H9 (cell line): Measurements from ENCODE around the gene NARS2. TPM values are rescaled to one million over a fixed set of nuclear protein-coding genes. Genes with fewer than 3 reads are reported as not detected.

ENCODE experiments used
- DNase-seq: peaks from one replicate; pipeline ENCODE4 v3.0.0-alpha.2; 2017
- H2AFZ ChIP-seq: one replicate; pipeline ENCODE4 v1.6.1; 2013; ENCODE audit warnings: mild to moderate bottlenecking, low read length, control low read depth, moderate library complexity
- H2AK5ac ChIP-seq: 2 replicates; pipeline ENCODE4 v1.6.1; 2013; ENCODE audit warnings: low read length, control low read depth, mixed read lengths; ENCODE audit not compliant: insufficient read length
- H2BK120ac ChIP-seq: one replicate; pipeline ENCODE4 v1.6.1; 2013; ENCODE audit warnings: low read depth, mild to moderate bottlenecking, low read length, control low read depth, inconsistent platforms; ENCODE audit not compliant: poor library complexity, severe bottlenecking
- H2BK12ac ChIP-seq: 2 replicates; pipeline ENCODE4 v1.6.1; 2013; ENCODE audit warnings: low read length, control low read depth, mixed read lengths, low read depth; ENCODE audit not compliant: insufficient read length
- H2BK15ac ChIP-seq: 2 replicates; pipeline ENCODE4 v1.6.1; 2013; ENCODE audit warnings: low read depth, low read length, control low read depth
- H2BK20ac ChIP-seq: one replicate; pipeline ENCODE4 v1.6.1; 2013; ENCODE audit warnings: low read depth, mild to moderate bottlenecking, low read length, control low read depth, inconsistent platforms; ENCODE audit not compliant: poor library complexity, severe bottlenecking
- H2BK5ac ChIP-seq: 2 replicates; pipeline ENCODE4 v1.6.1; 2013; ENCODE audit warnings: low read length, control low read depth, mixed read lengths; ENCODE audit not compliant: insufficient read length
- H3K14ac ChIP-seq: 2 replicates; pipeline ENCODE4 v1.6.1; 2013; ENCODE audit warnings: low read length, control low read depth; ENCODE audit not compliant: insufficient read depth
- H3K18ac ChIP-seq: 2 replicates; pipeline ENCODE4 v1.6.1; 2013; ENCODE audit warnings: low read depth, mild to moderate bottlenecking, mixed read lengths, low read length, control low read depth; ENCODE audit not compliant: insufficient read length
- H3K23ac ChIP-seq: 2 replicates; pipeline ENCODE4 v1.6.1; 2013; ENCODE audit warnings: low read length, control low read depth, mixed read lengths, low read depth; ENCODE audit not compliant: insufficient read length
- H3K23me2 ChIP-seq: 2 replicates; pipeline ENCODE4 v1.6.1; 2013; ENCODE audit warnings: low read depth, mild to moderate bottlenecking, mixed read lengths, low read length, control low read depth; ENCODE audit not compliant: insufficient read length, poor library complexity, severe bottlenecking
- H3K27ac ChIP-seq: 2 replicates; pipeline ENCODE4 v1.5.1; 2013; ENCODE audit warnings: low read length, control low read depth, mixed read lengths, low read depth; ENCODE audit not compliant: insufficient read length
- H3K27me3 ChIP-seq: 2 replicates; pipeline ENCODE4 v1.6.1; 2013; ENCODE audit warnings: low read length, control low read depth, inconsistent platforms; ENCODE audit not compliant: insufficient read depth
- H3K4ac ChIP-seq: 2 replicates; pipeline ENCODE4 v1.6.1; 2013; ENCODE audit warnings: low read depth, mild to moderate bottlenecking, control low read depth, inconsistent platforms, low read length, moderate library complexity
- H3K4me1 ChIP-seq: 2 replicates; pipeline ENCODE4 v1.6.1; 2013; ENCODE audit warnings: low read length, control low read depth, inconsistent platforms; ENCODE audit not compliant: insufficient read depth
- H3K4me2 ChIP-seq: 2 replicates; pipeline ENCODE4 v1.6.1; 2013; ENCODE audit warnings: low read length, control low read depth, mixed read lengths; ENCODE audit not compliant: insufficient read length, insufficient read depth
- H3K56ac ChIP-seq: 2 replicates; pipeline ENCODE4 v1.6.1; 2013; ENCODE audit warnings: low read depth, mild to moderate bottlenecking, mixed read lengths, low read length, control low read depth; ENCODE audit not compliant: insufficient read length
- H3K79me1 ChIP-seq: 2 replicates; pipeline ENCODE4 v1.6.1; 2013; ENCODE audit warnings: low read depth, mild to moderate bottlenecking, moderate library complexity, low read length, control low read depth, inconsistent platforms; ENCODE audit not compliant: insufficient read depth, poor library complexity, severe bottlenecking
- H3K79me2 ChIP-seq: 2 replicates; pipeline ENCODE4 v1.6.1; 2013; ENCODE audit warnings: low read length, control low read depth, inconsistent platforms; ENCODE audit not compliant: insufficient read depth
- H3K9ac ChIP-seq: 2 replicates; pipeline ENCODE4 v1.6.1; 2013; ENCODE audit warnings: low read length, control low read depth, mixed read lengths; ENCODE audit not compliant: insufficient read length; ENCODE audit errors: extremely low read depth
- H3K9me3 ChIP-seq: one replicate; pipeline ENCODE4 v1.6.1; 2013; ENCODE audit warnings: low read depth, low read length, inconsistent platforms; ENCODE audit not compliant: control insufficient read depth
- H3T11ph ChIP-seq: one replicate; pipeline ENCODE4 v1.6.1; 2013; ENCODE audit warnings: mild to moderate bottlenecking, low read length, control low read depth, inconsistent platforms
- H4K20me1 ChIP-seq: one replicate; pipeline ENCODE4 v1.6.1; 2013; ENCODE audit not compliant: control insufficient read depth, insufficient read length, insufficient read depth
- H4K5ac ChIP-seq: 2 replicates; pipeline ENCODE4 v1.6.1; 2013; ENCODE audit warnings: low read depth, mild to moderate bottlenecking, mixed read lengths, low read length, control low read depth; ENCODE audit not compliant: insufficient read length
- H4K8ac ChIP-seq: replicated peaks from 2 replicates; pipeline ENCODE4 v1.6.1; 2013; ENCODE audit warnings: low read length, control low read depth, mixed read lengths, low read depth; ENCODE audit not compliant: insufficient read length
- H4K91ac ChIP-seq: 2 replicates; pipeline ENCODE4 v1.6.1; 2013; ENCODE audit warnings: low read depth, mild to moderate bottlenecking, moderate library complexity, mixed read lengths, low read length, control low read depth; ENCODE audit not compliant: insufficient read length
- H3K27ac Mint-ChIP-seq, 3 experiments: 2 replicates in 2 of 3; 3 replicates in 1 of 3; pipeline ENCODE4 v1.8.0; 2020 to 2021; ENCODE audit warnings: mixed read lengths in 3 of 3, mild to moderate bottlenecking in 1 of 3, moderate library complexity in 1 of 3
- H3K27me3 Mint-ChIP-seq: 2 replicates; pipeline ENCODE4 v1.8.0; 2021; ENCODE audit warnings: low read depth, mild to moderate bottlenecking, moderate library complexity, mixed read lengths
- H3K36me3 Mint-ChIP-seq, 3 experiments: 2 replicates in 2 of 3; 3 replicates in 1 of 3; pipeline ENCODE4 v1.8.0; 2020 to 2021; ENCODE audit warnings: low read depth in 3 of 3, mixed read lengths in 3 of 3; ENCODE audit not compliant: insufficient read depth in 1 of 3
- H3K4me1 Mint-ChIP-seq, 2 experiments: 2 replicates each; pipeline ENCODE4 v1.8.0; 2020; ENCODE audit warnings: mixed read lengths in 2 of 2
- H3K4me3 Mint-ChIP-seq, 2 experiments: 2 replicates in 1 of 2; 3 replicates in 1 of 2; pipeline ENCODE4 v1.8.0; 2020 to 2021; ENCODE audit warnings: mild to moderate bottlenecking in 2 of 2, mixed read lengths in 2 of 2, moderate library complexity in 1 of 2
- H3K9me3 Mint-ChIP-seq, 2 experiments: 2 replicates in 1 of 2; 3 replicates in 1 of 2; pipeline ENCODE4 v1.8.0; 2020; ENCODE audit warnings: mild to moderate bottlenecking in 2 of 2, mixed read lengths in 2 of 2, moderate library complexity in 1 of 2
- CTCF ChIP-seq: fragments of 200-600 bp; sonication (generic); conservative IDR thresholded peaks from 3 replicates; pipeline ENCODE4 v1.8.0; 2021; ENCODE audit warnings: antibody characterized with exemption, mild to moderate bottlenecking
- WGBS: extraction: QIAGEN DNeasy Blood & Tissue Kit; methylation state at CpG from one replicate; pipeline ENCODE4 v1.1.7; 2013; ENCODE audit warnings: missing lambda C conversion rate, low lambda C conversion rate, mixed read lengths; ENCODE audit not compliant: insufficient read length; ENCODE audit errors: extremely low coverage; 5-methylcytosine and 5-hydroxymethylcytosine counted together
- total RNA-seq: library from RNA; stranded (reverse); gene quantifications from 2 replicates; pipeline ENCODE4 v1.2.1, GENCODE V29; 2021

NARS2 gene
- total RNA-seq, 1 experiment from 2014 or later = 29.7 TPM

GRCh38 chr11:78408619-78409018 lies 166.0 kb downstream of the NARS2 start:
- Histone ChIP-seq H2AK5ac (no peak overlapping the region), H2BK120ac (no peak overlapping the region), H3K4me1 (no peaks in the 10 kb centered on the region), H4K91ac (no peak overlapping the region), H2BK15ac (no peak overlapping the region), H2AFZ (no peak overlapping the region), H4K5ac (no peak overlapping the region), H3K14ac (no peak overlapping the region), H3K9ac (no peak overlapping the region), H4K8ac (no peak overlapping the region), H3K23me2 (no peaks in the 10 kb centered on the region), H2BK20ac (no peak overlapping the region), H2BK5ac (no peak overlapping the region), H2BK12ac (no peak overlapping the region), H4K20me1 (no peaks in the 10 kb centered on the region), H3K9me3 (no peaks in the 10 kb centered on the region), H3K4ac (no peak overlapping the region), H3K27me3 (no peaks in the 10 kb centered on the region), H3T11ph (no peak overlapping the region), H3K79me2 (no peaks in the 10 kb centered on the region), H3K23ac (no peak overlapping the region), H3K18ac (no peak overlapping the region), H3K27ac (no peak overlapping the region), H3K4me2 (no peak overlapping the region), H3K56ac (no peak overlapping the region), H3K79me1 (no peaks in the 10 kb centered on the region)
- H3K36me3 Mint-ChIP-seq = peaks cover 4 to 9% (median 7%) of the 10 kb centered on the region in 3 experiments; a peak in 6 of 7 replicates
- H3K27ac Mint-ChIP-seq = no peak overlapping the region
- peaks cover 5 to 6% of the 10 kb centered on the region in 2 experiments; a peak in 4 of 5 replicates for H3K9me3 Mint-ChIP-seq
- peaks cover 7% of the 10 kb centered on the region for H3K27me3 Mint-ChIP-seq
- no peak for DNase-seq
- H3K4me3 Mint-ChIP-seq = no peak overlapping the region
- WGBS = no CpG with 5 or more reads among the region's 3 CpGs
- peaks cover 4 to 6% of the 10 kb centered on the region in 2 experiments; a peak in 3 of 4 replicates for H3K4me1 Mint-ChIP-seq
- no peak for TF ChIP-seq CTCF
